ENCODE results near the gene SMIM15.

Gene SMIM15

GRCh38 chr5:61139094-61139873, 23.0 kb downstream of the SMIM15 start:
- Histone ChIP-seq H4K20me1 (ENCODE audit: insufficient read depth, low read length) (no peaks in the 10 kb centered on the region), H3K4me2 (ENCODE audit: insufficient read depth, low read length) (no peak overlapping the region), H3K9ac (ENCODE audit: low read depth, low read length) (no peak overlapping the region), H3K27ac (ENCODE audit: low read length) (no peak overlapping the region), H3K27me3 (ENCODE audit: insufficient read depth, low read length, poor library complexity) (no peaks in the 10 kb centered on the region), H2AFZ (ENCODE audit: low read depth, low read length) (no peak overlapping the region), H3K79me2 (ENCODE audit: insufficient read depth, low read length) (no peaks in the 10 kb centered on the region), H3K4me3 (ENCODE audit: low read depth in 1 of 2, low read length in 2 of 2) (no peak overlapping the region), H3K9me3 (ENCODE audit: insufficient read depth, low read length, severe bottlenecking) (no peaks in the 10 kb centered on the region), H3K36me3 (ENCODE audit: insufficient read depth, low read length) (no peaks in the 10 kb centered on the region), H3K4me1 (ENCODE audit: insufficient read depth, low read length) (no peaks in the 10 kb centered on the region)
- TF ChIP-seq CTCF (IDR thresholded peaks at IDR 0.05; ENCODE audit: borderline replicate concordance, extremely low read depth, low read length, poor library complexity, severe bottlenecking): peak; percentile 43
- TF ChIP-seq EZH2 (IDR thresholded peaks at IDR 0.05; ENCODE audit: borderline replicate concordance, low read depth, low read length, severe bottlenecking): no peak
- DNase-seq (no peak), ATAC-seq (ENCODE audit: insufficient read depth, low read depth) (peak; percentile 63; the same call in 2 of the 3 replicates)

- Histone ChIP-seq H3K27me3 (ENCODE audit: insufficient read depth, low read length, poor library complexity) (no peaks in the 10 kb centered on the region), H3K27ac (ENCODE audit: low read length) (no peak overlapping the region), H3K9me3 (ENCODE audit: insufficient read depth, low read length, severe bottlenecking) (no peaks in the 10 kb centered on the region), H3K36me3 (ENCODE audit: insufficient read depth, low read length) (no peaks in the 10 kb centered on the region), H3K9ac (ENCODE audit: low read depth, low read length) (no peak overlapping the region), H3K79me2 (ENCODE audit: insufficient read depth, low read length) (no peaks in the 10 kb centered on the region), H4K20me1 (ENCODE audit: insufficient read depth, low read length) (no peaks in the 10 kb centered on the region), H3K4me3 (ENCODE audit: low read depth in 1 of 2, low read length in 2 of 2) (no peak overlapping the region), H3K4me2 (ENCODE audit: insufficient read depth, low read length) (no peak overlapping the region), H2AFZ (ENCODE audit: low read depth, low read length) (no peak overlapping the region), H3K4me1 (ENCODE audit: insufficient read depth, low read length) (no peaks in the 10 kb centered on the region)
- ATAC-seq (ENCODE audit: insufficient read depth, low read depth) (no peak), DNase-seq (no peak)
- TF ChIP-seq CTCF (IDR thresholded peaks at IDR 0.05; ENCODE audit: borderline replicate concordance, extremely low read depth, low read length, poor library complexity, severe bottlenecking) (no peak), EZH2 (IDR thresholded peaks at IDR 0.05; ENCODE audit: borderline replicate concordance, low read depth, low read length, severe bottlenecking) (no peak)
Measured at GRCh38 chr5:61137835-61138234, 24.4 kb downstream of the SMIM15 start.

- no peaks in the 10 kb centered on the region for H3K36me3 ChIP-seq (ENCODE audit: insufficient read depth, low read length)
- no peak for TF ChIP-seq CTCF (IDR thresholded peaks at IDR 0.05; ENCODE audit: borderline replicate concordance, extremely low read depth, low read length, poor library complexity, severe bottlenecking)
- TF ChIP-seq EZH2 (IDR thresholded peaks at IDR 0.05; ENCODE audit: borderline replicate concordance, low read depth, low read length, severe bottlenecking): no peak
- no peaks in the 10 kb centered on the region for H3K27me3 ChIP-seq (ENCODE audit: insufficient read depth, low read length, poor library complexity)
- no peak overlapping the region for H3K27ac ChIP-seq (ENCODE audit: low read length)
- DNase-seq (no peak), ATAC-seq (ENCODE audit: insufficient read depth, low read depth) (no peak)
- no peaks in the 10 kb centered on the region for H4K20me1 ChIP-seq (ENCODE audit: insufficient read depth, low read length)
- H3K9ac ChIP-seq (ENCODE audit: low read depth, low read length): no peak overlapping the region
- H3K4me3 ChIP-seq (ENCODE audit: low read depth in 1 of 2, low read length in 2 of 2): no peak overlapping the region
- no peak overlapping the region for H3K4me2 ChIP-seq (ENCODE audit: insufficient read depth, low read length)
- H3K79me2 ChIP-seq (ENCODE audit: insufficient read depth, low read length): no peaks in the 10 kb centered on the region
- H2AFZ ChIP-seq (ENCODE audit: low read depth, low read length): no peak overlapping the region
- no peaks in the 10 kb centered on the region for H3K4me1 ChIP-seq (ENCODE audit: insufficient read depth, low read length)
- no peaks in the 10 kb centered on the region for H3K9me3 ChIP-seq (ENCODE audit: insufficient read depth, low read length, severe bottlenecking)
Measured at GRCh38 chr5:61132559-61132958, 29.7 kb downstream of the SMIM15 start.
